ENCODE data around the gene TGFBI.

- TF ChIP-seq CTCF (IDR thresholded peaks at IDR 0.05) (no peak), EZH2 (IDR thresholded peaks at IDR 0.05) (no peak), EZH2phosphoT487 (IDR thresholded peaks at IDR 0.05) (no peak)
Measured at GRCh38 chr5:136056336-136056735, 27.5 kb downstream of the TGFBI start.
